NCI-H345 treated with DMSO at 0.1 percent for 48 hours (cell line): Measurements from ENCODE around the gene TP53BP2.
"Not testable (repeated sequence)": the region's sequence is repeated elsewhere in the genome, so short reads cannot be mapped to it uniquely, and the experiment has no call there.

Experiments
- DNase-seq: peaks from one replicate; lab custom pipeline; 2025; ENCODE audit not compliant: unreplicated experiment; lab: John Stamatoyannopoulos, UW

Gene TP53BP2

DNA sequence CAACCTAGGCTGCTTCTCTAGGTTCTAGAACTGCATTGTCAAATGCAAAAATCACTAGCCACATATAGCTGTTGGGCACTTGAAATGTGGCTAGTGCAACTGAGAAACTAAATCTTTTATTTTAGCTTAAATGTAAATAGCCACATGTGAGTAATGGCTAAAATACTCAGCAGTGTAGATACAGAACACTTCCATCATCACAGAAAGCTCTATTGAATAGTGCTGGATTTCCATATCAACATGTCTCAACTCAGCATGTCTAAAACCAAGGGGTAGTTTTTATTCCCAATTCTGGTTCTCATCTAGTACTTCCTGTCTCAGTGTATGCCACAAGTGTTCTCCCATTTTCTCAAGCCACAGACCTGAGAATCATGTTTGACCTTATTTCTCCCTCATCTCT is 7.5 kb upstream of the TP53BP2 start:
- no peak for DNase-seq

DNA sequence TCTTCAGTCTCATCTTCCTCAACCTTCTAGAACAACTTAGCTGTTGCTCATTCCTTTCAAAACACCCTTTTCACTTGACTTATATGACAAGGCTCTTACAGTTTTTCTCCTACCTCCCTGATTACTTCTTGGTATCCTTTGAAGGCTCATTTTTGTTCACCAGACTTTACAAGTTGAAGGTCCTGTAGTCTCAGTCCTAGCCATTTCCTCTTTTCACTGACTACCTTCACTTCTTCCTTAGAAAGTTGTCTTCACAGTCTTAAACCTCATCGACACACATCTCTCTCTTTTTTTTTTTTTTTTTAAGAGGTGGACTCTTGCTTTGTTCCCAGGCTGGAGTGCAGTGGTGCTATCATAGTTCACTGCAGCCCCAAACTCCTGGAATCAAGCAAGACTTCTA is 6.6 kb upstream of the TP53BP2 start:
- DNase-seq: no peak

DNA sequence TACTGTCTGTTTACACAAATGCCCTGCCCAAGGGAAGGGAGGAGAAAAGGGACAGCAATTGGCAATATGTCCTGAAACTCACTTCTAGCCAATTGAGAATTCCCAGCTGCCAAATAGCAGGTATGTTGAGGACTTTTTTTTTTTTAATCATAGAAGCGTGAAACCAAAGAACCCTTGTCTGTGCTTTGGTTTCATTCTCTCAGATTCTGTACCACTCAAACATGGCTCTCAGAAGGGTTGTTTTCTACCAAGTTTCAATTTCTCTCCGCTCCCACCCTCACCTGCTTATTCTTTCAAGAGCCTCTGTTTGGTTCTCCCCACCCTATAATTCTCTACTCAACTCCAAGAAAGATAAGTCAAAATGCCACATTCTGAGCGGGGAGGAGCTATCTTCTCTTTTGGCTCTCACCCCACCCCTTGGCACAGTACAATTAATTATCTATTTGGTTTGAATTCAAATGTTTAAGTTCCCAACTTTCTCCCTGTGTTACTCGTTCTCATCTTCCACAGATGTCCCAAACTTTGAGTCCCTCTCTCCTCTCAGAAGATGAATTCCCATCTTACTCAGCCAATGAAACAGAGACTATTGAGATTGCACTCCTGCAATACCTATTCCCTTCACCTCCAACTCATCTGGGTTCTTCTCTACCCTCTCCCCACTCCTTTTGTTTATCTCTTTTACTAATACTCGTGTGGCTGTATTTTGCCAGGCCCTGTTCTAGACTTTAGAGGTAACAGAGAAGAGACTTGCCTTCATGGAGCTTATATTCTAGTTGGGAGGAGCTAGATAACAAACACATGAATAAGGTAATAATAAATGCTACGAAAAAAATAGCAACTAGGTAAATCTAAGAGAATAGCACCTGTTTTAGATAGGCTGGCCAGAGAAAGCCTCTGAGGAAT is 3.9 kb upstream of the TP53BP2 start:
- no peak for DNase-seq

DNA sequence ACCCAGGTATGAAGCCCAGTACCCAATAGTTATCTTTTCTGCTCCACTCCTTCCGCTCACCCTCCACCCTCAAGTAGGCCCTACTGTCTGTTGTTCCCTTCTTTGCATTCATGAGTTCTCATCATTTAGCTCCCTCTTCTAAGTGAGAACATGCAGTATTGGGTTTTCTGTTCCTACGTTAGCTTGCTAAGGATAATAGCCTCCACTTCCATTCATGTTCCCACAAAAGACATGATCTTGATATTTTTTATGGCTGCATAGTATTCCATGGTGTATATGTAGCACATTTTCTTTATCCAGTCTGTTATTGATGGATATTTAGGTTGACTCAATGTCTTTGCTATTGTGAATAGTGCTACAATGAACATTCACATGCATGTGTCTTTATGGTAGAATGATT is 2.8 kb upstream of the TP53BP2 start:
- no peak for DNase-seq

DNA sequence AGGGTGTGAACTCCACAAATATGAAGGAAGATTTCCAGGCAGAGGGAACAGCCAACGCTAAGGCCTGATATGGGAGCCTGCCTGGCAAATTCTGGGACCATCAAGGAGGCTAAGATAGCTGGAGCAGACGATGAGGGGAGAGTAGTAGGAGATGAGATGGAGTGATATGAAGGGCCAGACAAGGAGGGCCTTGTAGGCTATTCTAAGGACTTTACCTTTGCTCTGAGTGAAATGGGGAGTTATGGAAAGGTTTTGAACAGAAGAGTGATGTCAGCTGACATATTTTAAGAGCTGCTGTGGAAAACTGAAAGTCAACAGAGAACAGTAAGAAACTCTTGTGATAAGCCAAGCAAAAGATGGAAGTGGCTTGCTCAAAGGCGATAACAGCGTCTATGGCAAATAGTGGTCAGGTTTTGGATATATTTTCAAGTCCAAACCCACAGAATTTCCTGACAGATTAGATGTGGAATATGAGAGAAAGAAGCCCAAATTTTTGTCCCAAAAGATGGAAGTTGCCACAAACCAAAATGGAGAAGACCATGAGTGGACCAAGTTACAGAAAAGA is 2.1 kb upstream of the TP53BP2 start:
- no peak for DNase-seq

DNA sequence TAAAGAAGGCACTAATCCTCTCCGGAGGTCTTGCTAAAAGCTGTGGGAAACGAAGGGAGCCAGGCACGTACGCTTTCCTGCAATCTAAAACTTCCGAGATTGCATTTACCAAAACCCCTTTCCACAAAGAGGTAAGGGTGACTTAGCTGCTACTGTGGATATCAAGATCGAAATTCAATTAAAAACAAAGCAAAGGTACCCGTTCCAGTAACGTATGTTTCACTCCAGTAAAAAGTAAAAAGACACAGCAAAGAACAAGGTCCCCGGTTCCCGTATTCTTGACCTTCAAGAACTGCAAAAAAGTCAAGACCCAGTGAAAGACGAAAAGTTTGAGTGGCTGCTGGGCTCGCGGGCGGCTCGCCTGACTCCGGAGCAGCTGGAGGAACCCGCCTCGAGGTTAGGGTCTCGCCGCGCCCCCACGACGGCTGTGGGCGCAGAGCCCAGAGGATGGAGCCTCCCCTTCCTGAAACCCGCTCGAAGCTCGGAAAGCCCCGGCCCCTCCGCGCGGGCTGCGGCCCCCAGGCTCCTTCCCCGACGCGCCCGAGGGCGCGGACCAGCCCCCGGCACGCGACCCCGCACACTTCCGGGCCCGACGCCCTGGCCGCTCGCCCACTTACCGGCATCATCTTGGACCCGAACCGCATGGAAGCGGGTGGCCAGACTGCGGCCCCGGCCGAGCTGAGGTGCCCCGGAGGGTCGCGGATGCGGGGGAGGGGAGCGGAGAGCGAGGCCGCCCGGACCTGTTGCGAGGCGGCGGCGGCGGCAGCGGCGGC is 524 bp downstream of the TP53BP2 start:
- DNase-seq: no peak

DNA sequence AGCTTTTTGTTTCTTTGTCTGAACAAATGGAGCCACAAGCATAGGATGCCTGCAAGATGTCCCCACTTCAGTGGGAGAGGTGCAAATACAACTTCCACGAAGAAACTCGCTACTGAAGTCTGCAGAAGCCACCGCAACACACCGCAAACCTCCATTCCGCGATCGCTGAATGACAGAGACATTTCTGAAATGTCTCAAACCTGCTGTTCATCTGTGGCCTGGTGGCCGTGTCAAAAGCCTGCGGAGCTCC is 1.0 kb downstream of the TP53BP2 start:
- no peak for DNase-seq

DNA sequence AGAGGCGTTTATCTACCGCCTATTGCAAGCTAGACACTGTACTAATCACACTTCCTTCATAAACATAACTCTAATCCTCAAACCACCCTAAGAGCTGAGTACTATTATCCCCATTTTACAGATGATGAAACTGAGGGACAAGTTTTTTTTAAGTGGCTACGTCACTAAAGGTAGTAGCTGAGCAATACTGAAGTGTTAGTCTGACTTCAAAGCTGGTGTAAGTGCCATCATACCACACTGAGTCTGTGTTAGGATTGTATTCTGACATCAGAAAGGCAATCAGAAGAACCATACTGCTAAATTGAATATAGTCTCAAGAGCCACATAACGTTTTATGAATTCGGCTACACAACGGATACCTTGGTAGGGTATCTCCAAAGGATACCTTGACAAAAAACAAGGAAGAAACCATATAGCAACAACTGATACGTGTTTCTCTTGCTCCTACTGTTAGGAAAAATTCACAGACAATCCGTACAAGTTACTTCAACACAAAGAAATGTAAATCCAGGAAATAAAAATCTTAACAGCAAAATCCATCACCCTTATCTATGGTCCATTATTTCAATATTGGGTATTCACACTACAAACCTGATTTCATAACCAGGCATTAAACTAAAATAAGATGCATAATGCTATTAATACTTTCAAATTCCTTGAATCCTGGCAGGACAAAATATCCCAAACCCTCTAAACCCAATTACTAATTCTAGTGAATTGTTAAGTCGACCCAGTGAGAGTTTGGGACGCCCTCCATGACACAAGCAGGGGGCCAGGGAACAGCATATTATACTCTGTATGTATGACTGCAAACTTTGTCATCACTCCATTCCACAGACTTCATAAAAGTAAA is 1.6 kb downstream of the TP53BP2 start:
- DNase-seq: no peak

DNA sequence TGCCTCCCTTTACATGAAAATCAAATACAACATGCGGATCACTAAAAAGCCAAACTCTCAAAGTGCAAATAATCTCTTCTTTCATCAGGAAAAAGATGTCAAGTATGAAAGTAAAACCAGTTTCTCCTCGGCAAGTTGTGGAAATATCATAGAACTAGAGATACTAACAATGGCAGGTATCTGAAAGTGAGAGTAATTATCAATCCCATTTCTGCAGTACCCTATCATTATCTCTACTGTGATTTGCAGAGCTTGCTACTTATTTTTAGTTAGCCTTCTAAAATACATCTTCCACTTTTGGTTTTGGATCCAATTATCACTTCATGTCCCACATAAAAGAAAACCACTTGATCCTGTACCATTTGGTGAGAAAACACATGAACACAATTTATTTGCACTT is 3.0 kb downstream of the TP53BP2 start:
- DNase-seq: no peak

DNA sequence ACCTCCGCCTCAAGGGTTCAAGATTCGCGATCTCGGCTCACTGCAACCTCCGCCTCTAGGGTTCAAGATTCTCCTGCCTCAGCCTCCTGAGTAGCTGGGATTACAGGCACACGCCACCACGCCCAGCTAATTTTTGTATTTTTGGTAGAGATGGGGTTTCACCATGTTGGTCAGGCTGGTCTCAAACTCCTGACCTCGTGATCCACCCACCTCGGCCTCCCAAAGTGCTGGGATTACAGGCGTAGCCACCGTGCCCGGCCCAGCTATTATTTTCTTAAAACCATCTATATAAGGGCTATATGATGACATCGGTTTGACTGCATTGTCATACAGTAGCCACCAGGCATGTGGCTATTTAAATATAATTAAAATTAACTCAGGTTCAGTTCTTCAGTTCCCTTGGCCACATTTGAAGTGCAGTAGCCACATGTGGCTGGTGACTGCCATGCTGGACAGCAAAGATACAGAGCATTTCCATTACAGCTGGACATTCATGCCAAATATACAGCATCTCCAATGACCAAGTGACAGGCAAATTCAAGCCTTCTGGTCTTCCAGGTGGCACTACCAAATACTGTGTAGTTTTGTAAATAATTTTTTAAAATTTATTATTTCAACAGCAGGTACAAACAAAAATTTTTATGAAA is 3.6 kb downstream of the TP53BP2 start:
- DNase-seq: not testable (repeated sequence)

DNA sequence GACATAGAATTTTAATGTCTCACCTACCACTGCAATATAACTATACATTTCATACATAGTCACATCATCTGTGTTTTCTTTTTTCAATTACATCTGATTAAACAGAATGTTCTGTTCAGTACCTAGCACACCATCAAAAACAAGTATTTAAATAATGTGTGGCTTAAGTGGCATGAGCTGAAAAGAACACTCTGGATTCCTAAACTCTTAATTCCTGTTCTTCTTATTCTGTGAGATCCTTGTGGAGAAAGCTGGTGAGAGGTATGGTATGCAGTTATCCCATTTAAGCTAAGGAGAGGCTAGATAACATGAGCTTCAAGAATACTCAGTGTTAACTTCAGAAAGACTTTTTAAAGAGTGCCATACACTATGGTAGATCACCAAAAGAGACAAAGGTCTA is 5.5 kb downstream of the TP53BP2 start:
- DNase-seq: no peak

DNA sequence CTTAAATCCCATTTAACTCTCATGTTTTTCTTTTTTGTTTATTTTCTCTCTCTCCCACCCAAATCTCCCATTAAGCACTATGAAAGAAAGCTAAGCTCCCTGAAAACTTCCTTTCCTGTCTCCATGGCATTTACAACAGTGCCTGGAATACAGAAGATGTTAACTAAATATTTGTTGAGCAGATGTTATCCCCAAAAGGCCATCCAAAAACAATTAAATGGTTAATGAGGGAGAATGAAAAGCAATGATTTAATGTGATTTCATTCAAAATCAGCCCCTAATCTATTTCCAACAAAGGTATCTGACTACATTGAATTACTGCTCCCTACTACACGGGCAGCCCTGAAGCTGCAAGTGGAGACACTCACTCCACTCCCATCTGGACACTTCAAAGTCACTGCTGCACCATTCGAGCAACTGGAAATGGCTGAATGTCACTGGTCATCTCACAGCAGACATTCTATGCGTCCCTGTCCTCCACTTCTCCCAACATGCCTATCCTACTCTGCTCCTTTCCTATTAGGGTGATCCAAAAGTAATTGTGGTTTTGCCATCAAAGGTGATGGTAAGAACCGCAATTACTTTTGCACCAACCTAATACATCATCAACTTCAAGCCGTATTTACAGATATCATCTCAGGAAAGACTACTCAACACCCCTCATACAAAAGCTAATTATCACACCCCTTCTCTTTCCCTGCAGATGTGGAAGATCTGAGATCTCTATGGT is 7.5 kb downstream of the TP53BP2 start:
- no peak for DNase-seq

DNA sequence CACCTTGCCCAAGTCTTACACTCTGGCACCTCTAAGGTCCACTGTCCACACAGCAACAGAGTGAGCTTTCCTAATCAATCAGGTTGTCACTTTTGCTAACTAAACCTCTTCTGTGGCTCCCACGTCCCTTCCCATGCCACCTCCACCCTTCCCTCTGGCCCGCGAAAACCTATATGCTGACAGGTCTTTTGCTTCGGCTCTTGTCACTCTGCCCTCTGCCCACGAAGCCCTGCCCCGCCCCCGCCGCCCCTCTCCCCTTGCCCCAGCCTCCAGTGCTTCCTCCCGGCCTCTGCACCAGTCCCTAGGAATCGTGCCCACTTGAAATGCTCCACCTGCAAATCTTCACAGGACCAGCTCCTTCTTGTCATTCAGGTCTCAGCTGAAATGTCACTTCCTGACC is 8.1 kb downstream of the TP53BP2 start:
- no peak for DNase-seq

DNA sequence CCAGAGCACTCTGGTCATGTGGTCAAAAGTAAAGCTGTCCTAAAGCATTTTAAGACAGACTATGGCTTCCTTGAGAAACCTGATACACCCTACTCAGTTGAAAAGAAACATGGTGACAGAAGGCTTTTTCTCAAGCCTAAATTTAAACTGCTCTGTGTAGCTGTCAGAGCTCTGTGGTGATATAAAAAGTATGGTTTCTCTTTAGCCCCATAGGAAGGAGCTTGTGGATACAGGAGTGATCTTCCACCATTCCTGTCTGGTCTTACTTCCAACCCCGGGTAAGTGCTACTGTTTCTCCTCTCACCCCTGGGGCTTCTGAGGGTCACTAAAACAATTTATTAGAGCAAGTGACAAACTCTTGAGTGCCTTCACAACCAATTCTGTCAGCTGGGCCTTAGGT is 8.5 kb downstream of the TP53BP2 start:
- DNase-seq: no peak

DNA sequence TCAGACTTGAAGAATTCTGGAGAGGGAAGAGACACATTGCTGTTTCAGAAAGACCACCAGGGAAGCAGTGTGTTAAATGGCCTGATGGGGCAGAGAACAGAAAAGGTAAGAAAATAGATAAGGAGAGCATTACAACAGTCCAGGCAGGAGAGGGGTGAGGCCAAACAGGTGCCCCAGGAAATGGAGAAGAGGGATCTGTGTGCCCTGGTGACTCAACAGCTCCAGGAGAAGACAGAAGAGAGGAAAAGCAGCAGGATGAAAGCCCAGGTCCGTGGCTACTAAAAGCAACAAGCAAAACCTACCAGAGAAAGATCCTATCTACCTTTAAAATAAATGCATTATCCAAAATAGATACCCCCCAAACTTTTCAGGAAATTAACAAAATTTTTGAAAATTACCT is 9.2 kb downstream of the TP53BP2 start:
- no peak for DNase-seq

DNA sequence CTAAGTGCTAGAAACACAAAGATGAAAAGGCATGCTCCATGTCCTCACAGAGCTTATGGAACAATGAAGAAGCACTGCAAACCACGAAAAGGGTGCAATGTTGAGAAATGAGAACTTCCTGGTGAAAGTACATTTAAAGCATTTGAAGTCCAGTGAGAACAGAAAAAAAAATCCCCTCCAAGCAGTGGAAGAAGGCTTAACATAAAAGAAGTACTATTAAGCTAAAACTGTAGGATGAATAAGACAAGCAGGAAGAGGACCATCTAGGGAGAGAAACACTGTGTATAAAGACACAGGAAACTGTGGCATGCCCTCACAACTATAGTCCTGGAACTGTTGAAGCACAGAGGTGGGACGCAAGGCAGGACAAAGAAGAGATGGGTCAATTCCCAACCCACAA is 10.0 kb downstream of the TP53BP2 start:
- no peak for DNase-seq

DNA sequence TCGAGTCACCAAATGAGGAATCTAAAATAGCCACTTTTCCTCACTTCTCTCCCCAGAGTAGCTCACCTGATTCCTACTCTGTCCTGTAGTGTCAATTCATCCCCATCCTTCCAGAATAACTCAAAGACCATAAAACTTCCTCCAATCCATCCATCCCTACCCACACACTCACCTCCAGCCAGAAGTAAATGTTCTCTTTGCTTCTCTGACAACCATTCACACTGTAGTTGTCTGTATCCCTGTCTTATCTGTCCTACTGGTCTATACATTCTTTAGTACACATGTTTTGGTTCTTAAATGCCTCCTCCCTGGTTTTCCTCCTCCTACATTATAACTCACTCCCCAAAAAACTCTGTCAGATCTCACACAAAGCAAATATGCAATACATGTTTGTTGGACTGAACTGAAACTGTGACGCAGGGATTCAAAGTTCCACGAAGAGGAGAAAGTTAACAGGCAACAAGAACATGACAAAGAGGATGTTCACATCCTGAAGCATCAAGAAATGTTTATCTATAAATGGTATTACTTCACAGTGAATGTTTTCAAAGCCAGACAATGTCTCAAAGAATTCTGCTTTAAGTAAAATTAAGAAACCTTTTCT is 11.0 kb downstream of the TP53BP2 start:
- no peak for DNase-seq

DNA sequence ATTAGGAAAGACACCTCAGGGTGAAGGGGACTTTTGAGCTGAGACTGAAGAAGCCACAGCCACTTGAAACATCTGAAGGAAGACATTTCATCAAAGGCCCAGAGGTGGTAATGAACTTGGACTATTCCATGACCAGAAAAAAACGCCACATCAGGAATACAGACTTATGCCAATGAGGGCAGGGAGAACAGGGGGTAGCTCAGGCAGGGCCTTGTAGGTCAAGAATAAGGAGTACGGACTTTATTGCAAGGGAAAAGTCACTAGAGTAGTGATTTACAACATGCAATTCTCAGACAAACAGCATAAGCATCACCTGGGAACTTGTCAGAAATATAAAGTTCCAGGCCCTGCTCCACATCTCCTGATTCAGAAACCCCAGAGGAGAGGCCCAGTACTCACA is 11.8 kb downstream of the TP53BP2 start:
- DNase-seq: no peak

DNA sequence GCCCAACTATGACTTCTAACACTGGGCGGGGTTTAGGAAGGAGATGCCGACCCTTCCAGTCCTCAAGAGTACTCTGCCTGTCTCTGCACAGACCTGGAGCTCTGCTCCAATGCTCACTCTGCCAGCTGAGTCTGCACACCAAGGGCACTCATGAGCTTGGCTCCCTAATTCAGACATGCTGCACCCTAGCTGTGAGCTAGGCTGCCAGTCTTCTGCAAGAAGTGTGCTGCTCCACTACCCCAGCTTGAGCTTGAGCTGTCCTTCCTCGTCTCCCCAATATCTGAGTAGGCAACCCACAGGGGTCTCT is 13.2 kb downstream of the TP53BP2 start:
- DNase-seq: no peak
